Heart left ventricle (tissue), 16 donors: ENCODE data around the gene C5AR2. TPM values are rescaled to one million over a fixed set of nuclear protein-coding genes. Genes with fewer than 3 reads are reported as not detected.
A peak's percentile ranks its signal among the peaks of the same experiment; 100 is the strongest.

ENCODE experiments used
- ATAC-seq, 4 donors: fragments of 200-7000 bp; cut with Tn5 transposase; one replicate each; pipeline ENCODE4 v1.9.1; 2020 to 2022; ENCODE audit warnings: moderate library complexity in 4 of 4, mild to moderate bottlenecking in 3 of 4, moderate number of reproducible peaks in 1 of 4
- DNase-seq, 5 donors: peaks; one replicate each; pipeline ENCODE4 v3.0.0-alpha.2; 2020
- H3K27ac ChIP-seq, 12 donors: fragments of 200-600 bp; sonication (generic) in 4 of 12; one replicate each; pipeline versions ENCODE4 v1.5.0 to v1.8.0; 2016 to 2022; ENCODE audit warnings: mild to moderate bottlenecking in 2 of 12
- H3K27me3 ChIP-seq, 9 donors: fragments of 200-600 bp; sonication (generic) in 2 of 9; one replicate each; pipeline versions ENCODE4 v1.5.1 to v1.8.0; 2016 to 2022; ENCODE audit warnings: mild to moderate bottlenecking in 3 of 9
- H3K36me3 ChIP-seq, 9 donors: fragments of 200-600 bp; sonication (generic) in 2 of 9; one replicate each; pipeline versions ENCODE4 v1.5.0 to v1.8.0; 2018 to 2022; ENCODE audit warnings: mild to moderate bottlenecking in 2 of 9
- H3K4me1 ChIP-seq, 12 donors: fragments of 200-600 bp; sonication (generic) in 4 of 12; one replicate each; pipeline versions ENCODE4 v1.5.0 to v1.8.0; 2016 to 2022; ENCODE audit warnings: mild to moderate bottlenecking in 3 of 12
- H3K4me3 ChIP-seq, 12 donors: fragments of 200-600 bp; sonication (generic) in 4 of 12; one replicate each; pipeline versions ENCODE4 v1.5.0 to v1.8.0; 2017 to 2022; ENCODE audit warnings: mild to moderate bottlenecking in 9 of 12, moderate library complexity in 4 of 12
- H3K9me3 ChIP-seq, 12 donors: fragments of 200-600 bp; sonication (generic) in 4 of 12; one replicate each; pipeline versions ENCODE4 v1.5.0 to v1.8.0; 2016 to 2022; ENCODE audit warnings: mild to moderate bottlenecking in 1 of 12
- CTCF ChIP-seq, 12 donors: fragments of 200-600 bp; sonication (generic) in 4 of 12; IDR thresholded peaks; one replicate each; pipeline versions ENCODE4 v1.5.0 to v1.8.0; 2018 to 2022; ENCODE audit warnings: antibody characterized with exemption in 12 of 12, mild to moderate bottlenecking in 5 of 12
- POLR2A ChIP-seq, 2 donors: fragments of 450-650 bp; IDR thresholded peaks; one replicate each; pipeline ENCODE4 v1.6.1; 2017; ENCODE audit warnings: antibody characterized with exemption in 2 of 2, mild to moderate bottlenecking in 2 of 2, moderate library complexity in 2 of 2
- WGBS, 4 donors: extraction: QIAGEN DNeasy Blood & Tissue Kit in 2 of 4; methylation state at CpG; one replicate each; pipeline versions ENCODE4 v1.1.5 to v1.1.7; 2013 to 2018; 5-methylcytosine and 5-hydroxymethylcytosine counted together
- intact Hi-C, 10 donors: fragments of 100-400 bp; cut with DNase I; formaldehyde crosslinking; loops; one replicate each; pipeline versions ENCODE4 v1.11.1 to v1.14.2; 2022
- polyA plus RNA-seq, 2 donors: library from polyadenylated mRNA; stranded (reverse); fragments of 200-250 nt; gene quantifications; one replicate each; pipeline ENCODE4 v1.2.3, GENCODE V29; 2013
- total RNA-seq, 9 donors: library from RNA; depleted of rRNA in 2 of 9; stranded (reverse); fragments of >200 nt in 2 of 9; fragmentation: NEBNext Ultra II Directional in 3 of 9; extraction: Animal tissue kit (Norgen Biotek cat#: 25700) in 3 of 9; gene quantifications; one replicate each; pipeline versions ENCODE4 v1.1.0 to v1.2.4, GENCODE V29; 2016 to 2023
- donor health status: ischemic (EF 13 %, LVEDD 7.1; RV severe dilation, severe dysfunction).
- donor health status: healthy with polysubstance abuse.
- donor health status: DM: no; HTN: yes; CAD: no.
- donor health status: DM: no; HTN: no; CAD: no.
- donor health status: ischemic (EF 25% LVEDD 6.9; RV normal size, moderate dysfunction).
- donor health status: ischemic (EF 25% LVEDD 5.7; RV mildly dilated, moderate dysfunction).
- donor health status: healthy.
- donor health status: DM: yes; HTN: yes; CAD: no.
- donor health status: ischemic (EF 35%, LVEDD 5.7; RV mildly dilated, moderate dysfunction).
- donor health status: nonischemic (EF 11% LVEDD 7.7; RV severe dilation, severe dysfunction).
- donor health status: DM: yes; HTN: yes; CAD: no.
- donor health status: PGD.
- donor health status: ischemic (EF 29% LVEDD 5.4; RV normal size, mild dysfunction).
- donor health status: nonischemic (EF 23%, LVEDD 6.1; RV moderate dilation, normal function).

The C5AR2 gene
- total and polyA plus RNA-seq, 11 donors: 0.12 to 3.3 (median 0.55) TPM

GRCh38 chr19:47351548-47351947 lies 19.6 kb downstream of the C5AR2 start:
- WGBS, 4 donors: 83 to 95% (median 88%) methylated on average over 3 of the region's 3 CpGs
- H3K4me1 ChIP-seq: peaks cover 3 to 33% (median 15%) of the 10 kb centered on the region in 12 donors

GRCh38 chr19:47352095-47352494 lies 20.1 kb downstream of the C5AR2 start:
- Histone ChIP-seq H3K36me3 (peaks cover 0 to 50% (median 45%) of the 10 kb centered on the region in 9 donors), H3K4me1 (peaks cover 3 to 33% (median 15%) of the 10 kb centered on the region in 12 donors), H3K27me3 (no peaks in the 10 kb centered on the region), H3K9me3 (no peaks in the 10 kb centered on the region), H3K27ac (no peak overlapping the region), H3K4me3 (no peak overlapping the region)
- WGBS, 4 donors: 60 to 66% (median 64%) methylated on average over 2 of the region's 2 CpGs
- no peak for ATAC-seq
- TF ChIP-seq POLR2A (IDR thresholded peaks at IDR 0.05) (no peak), CTCF (IDR thresholded peaks at IDR 0.05) (no peak)
- intact Hi-C loops: no loop called here
- no peak for DNase-seq

More at GRCh38 chr19:47351548-47351947, 19.6 kb downstream of the C5AR2 start:
- Histone ChIP-seq H3K27ac (no peak overlapping the region), H3K36me3 (peaks cover 0 to 45% (median 40%) of the 10 kb centered on the region in 9 donors), H3K27me3 (no peaks in the 10 kb centered on the region), H3K4me3 (no peak overlapping the region), H3K9me3 (no peaks in the 10 kb centered on the region)
- intact Hi-C loops: no loop called here
- TF ChIP-seq CTCF (IDR thresholded peaks at IDR 0.05) (no peak), POLR2A (IDR thresholded peaks at IDR 0.05) (no peak)
- DNase-seq: no peak
- ATAC-seq: no peak

DNA sequence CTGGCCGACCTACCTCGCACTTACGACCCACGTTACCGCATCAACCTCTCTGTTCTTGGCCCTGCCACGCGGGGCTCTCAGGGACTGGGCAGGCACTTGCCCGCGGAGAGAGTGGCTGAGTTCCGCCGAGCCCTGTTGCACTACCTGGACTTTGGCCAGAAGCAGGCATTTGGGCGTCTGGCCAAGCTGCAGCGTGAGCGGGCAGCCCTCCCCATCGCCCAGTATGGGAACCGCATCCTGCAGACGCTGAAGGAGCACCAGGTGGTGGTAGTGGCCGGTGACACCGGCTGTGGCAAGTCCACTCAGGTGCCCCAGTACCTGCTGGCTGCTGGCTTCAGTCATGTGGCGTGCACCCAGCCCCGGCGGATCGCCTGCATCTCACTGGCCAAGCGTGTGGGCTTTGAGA lies 21.3 kb downstream of the C5AR2 start:
- ATAC-seq (peak in 2 of 4 donors; percentile 4 to 10), DNase-seq (peak in 3 of 5 donors; percentile 36 to 67 (median 54))
- Histone ChIP-seq H3K27ac (no peak overlapping the region), H3K36me3 (peaks cover 0 to 63% (median 57%) of the 10 kb centered on the region in 9 donors), H3K27me3 (no peaks in the 10 kb centered on the region), H3K9me3 (peaks cover 0 to 7% (median 0%) of the 10 kb centered on the region in 12 donors), H3K4me3 (no peak overlapping the region), H3K4me1 (peaks cover 3 to 32% (median 15%) of the 10 kb centered on the region in 12 donors)
- TF ChIP-seq CTCF (IDR thresholded peaks at IDR 0.05): no peak
- no peak for TF ChIP-seq POLR2A (IDR thresholded peaks at IDR 0.05)
- WGBS, 4 donors: 62 to 71% (median 68%) methylated on average over 20 to 24 of the region's 24 CpGs
- intact Hi-C loops: no loop called here

DNA sequence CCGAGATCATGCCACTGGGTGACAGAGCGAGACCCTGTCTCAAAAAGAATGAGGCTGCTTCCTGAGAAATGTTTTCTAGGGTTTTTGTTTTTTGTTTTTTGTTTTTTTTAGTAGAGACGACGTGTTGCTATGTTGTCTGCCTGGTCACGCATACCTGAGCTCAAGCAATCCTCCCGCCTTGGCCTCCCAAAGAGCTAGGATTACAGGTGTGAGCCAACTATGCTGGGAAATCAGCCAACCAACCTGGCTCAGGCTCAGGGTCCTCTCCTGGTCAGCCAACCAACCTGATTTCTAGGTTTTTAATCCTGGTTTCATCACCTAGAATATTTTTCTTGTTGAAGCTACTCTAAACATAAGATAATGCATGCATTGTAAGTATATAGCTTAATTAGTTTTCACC lies 24.9 kb downstream of the C5AR2 start:
- H3K27me3 ChIP-seq: no peaks in the 10 kb centered on the region
- ATAC-seq (no peak), DNase-seq (no peak)
- no peak overlapping the region for H3K4me3 ChIP-seq
- 89 to 96% (median 96%) methylated on average over 6 of the region's 6 CpGs for WGBS, 4 donors
- H3K27ac ChIP-seq: no peak overlapping the region
- intact Hi-C loops: no loop called here
- peaks cover 0 to 98% (median 93%) of the 10 kb centered on the region in 9 donors for H3K36me3 ChIP-seq
- peaks cover 0 to 9% (median 0%) of the 10 kb centered on the region in 12 donors for H3K4me1 ChIP-seq
- H3K9me3 ChIP-seq: peaks cover 0 to 7% (median 0%) of the 10 kb centered on the region in 12 donors
- TF ChIP-seq CTCF (IDR thresholded peaks at IDR 0.05) (no peak), POLR2A (IDR thresholded peaks at IDR 0.05) (no peak)
